Colonic mucosa (tissue), 4 donors: ENCODE measurements around the gene TDRD9. TPM values are rescaled to one million over a fixed set of nuclear protein-coding genes. Genes with fewer than 3 reads are reported as not detected.
"Not testable (repeated sequence)": the region's sequence is repeated elsewhere in the genome, so short reads cannot be mapped to it uniquely, and the experiment has no call there.

ENCODE experiments used
- DNase-seq: peaks from one replicate; pipeline ENCODE4 v3.0.0-alpha.2; 2020
- H3K27ac ChIP-seq: fragments of 200-600 bp; one replicate; pipeline ENCODE4 v1.8.0; 2021
- H3K27me3 ChIP-seq: fragments of 200-600 bp; one replicate; pipeline ENCODE4 v1.8.0; 2021
- H3K36me3 ChIP-seq: fragments of 200-600 bp; one replicate; pipeline ENCODE4 v1.8.0; 2021
- H3K4me1 ChIP-seq: fragments of 200-600 bp; one replicate; pipeline ENCODE4 v1.8.0; 2021; ENCODE audit warnings: mild to moderate bottlenecking
- H3K4me3 ChIP-seq: fragments of 200-600 bp; one replicate; pipeline ENCODE4 v1.8.0; 2021
- H3K9ac ChIP-seq, 2 donors: one replicate each; pipeline ENCODE4 v1.7.0; 2013; ENCODE audit warnings: control low read depth in 2 of 2, low read depth in 2 of 2, low read length in 2 of 2
- H3K9me3 ChIP-seq: fragments of 200-600 bp; one replicate; pipeline ENCODE4 v1.8.0; 2021
- CTCF ChIP-seq: fragments of 200-600 bp; IDR thresholded peaks from one replicate; pipeline ENCODE4 v1.8.0; 2022; ENCODE audit warnings: antibody characterized with exemption, mild to moderate bottlenecking
- intact Hi-C: fragments of 100-400 bp; cut with DNase I; formaldehyde crosslinking; loops from one replicate; pipeline ENCODE4 v1.14.1; 2022
- total RNA-seq, 2 donors: library from RNA; stranded (reverse); fragmentation: NEBNext Ultra II Directional in 1 of 2; extraction: Animal tissue kit (Norgen Biotek cat#: 25700) in 1 of 2; gene quantifications; one replicate each; pipeline ENCODE4 v1.2.1, GENCODE V29; 2021
- donor health status: healthy.
- donor health status: DM: no; HTN: no; CAD: no.
- donor health status: DM: no; HTN: no; CAD: no.

The TDRD9 gene
- total RNA-seq, 2 donors from 2014 or later, result 0.44 to 1.1 TPM

GRCh38 chr14:103916636-103917262, 11.5 kb upstream of the TDRD9 start:
- H3K27me3 ChIP-seq, result no peaks in the 10 kb centered on the region
- intact Hi-C loops, result no loop called here
- TF ChIP-seq CTCF, result no peak
- H3K27ac ChIP-seq, result no peak overlapping the region
- no peaks in the 10 kb centered on the region for H3K4me1 ChIP-seq
- peaks cover 4% of the 10 kb centered on the region for H3K36me3 ChIP-seq
- H3K9me3 ChIP-seq, result no peaks in the 10 kb centered on the region
- no peak for DNase-seq
- no peak overlapping the region for H3K4me3 ChIP-seq
- no peak overlapping the region for H3K9ac ChIP-seq

- H3K4me1 ChIP-seq, result no peaks in the 10 kb centered on the region
- peak; percentile 96 for DNase-seq
- H3K4me3 ChIP-seq, result peak overlapping the region; percentile 93
- no peaks in the 10 kb centered on the region for H3K9me3 ChIP-seq
- no peaks in the 10 kb centered on the region for H3K36me3 ChIP-seq
- peak; percentile 98 for TF ChIP-seq CTCF
- no peaks in the 10 kb centered on the region for H3K27me3 ChIP-seq
- peak overlapping the region; percentile 83 to 95 for H3K9ac ChIP-seq
- peak overlapping the region; percentile 80 for H3K27ac ChIP-seq
- intact Hi-C loops, result no loop called here
These were observed 7.0 kb upstream of the TDRD9 start for GRCh38 chr14:103920981-103921854.

- H3K27me3 ChIP-seq, intact Hi-C loops, H3K36me3 ChIP-seq, H3K9ac ChIP-seq, H3K27ac ChIP-seq, H3K4me1 ChIP-seq, DNase-seq, H3K9me3 ChIP-seq: not testable (repeated sequence)
- peak overlapping the region; percentile 93 for H3K4me3 ChIP-seq
These were observed 6.4 kb upstream of the TDRD9 start for GRCh38 chr14:103921855-103922200.

GRCh38 chr14:103923863-103924262, 4.4 kb upstream of the TDRD9 start:
- intact Hi-C loops, result no loop called here
- Histone ChIP-seq H3K27me3 (no peaks in the 10 kb centered on the region), H3K4me1 (no peaks in the 10 kb centered on the region), H3K27ac (no peak overlapping the region), H3K9ac (no peak overlapping the region), H3K4me3 (no peak overlapping the region), H3K9me3 (no peaks in the 10 kb centered on the region), H3K36me3 (no peaks in the 10 kb centered on the region)
- TF ChIP-seq CTCF, result no peak
- no peak for DNase-seq

- H3K9ac ChIP-seq, result no peak overlapping the region
- no peak for TF ChIP-seq CTCF
- no peaks in the 10 kb centered on the region for H3K9me3 ChIP-seq
- no peaks in the 10 kb centered on the region for H3K4me1 ChIP-seq
- no peak overlapping the region for H3K27ac ChIP-seq
- DNase-seq, result no peak
- no peak overlapping the region for H3K4me3 ChIP-seq
- intact Hi-C loops, result no loop called here
- no peaks in the 10 kb centered on the region for H3K36me3 ChIP-seq
- no peaks in the 10 kb centered on the region for H3K27me3 ChIP-seq
These were observed 2.9 kb upstream of the TDRD9 start for GRCh38 chr14:103925316-103925715.

GRCh38 chr14:103927566-103927965, 690 bp upstream of the TDRD9 start:
- no peaks in the 10 kb centered on the region for H3K36me3 ChIP-seq
- DNase-seq, result no peak
- intact Hi-C loops, result no loop called here
- no peaks in the 10 kb centered on the region for H3K4me1 ChIP-seq
- no peak overlapping the region for H3K27ac ChIP-seq
- no peak overlapping the region for H3K9ac ChIP-seq
- no peaks in the 10 kb centered on the region for H3K9me3 ChIP-seq
- H3K27me3 ChIP-seq, result no peaks in the 10 kb centered on the region
- H3K4me3 ChIP-seq, result no peak overlapping the region
- no peak for TF ChIP-seq CTCF
